PC-3 (cell line): ENCODE results near the gene C19orf81. TPM values are rescaled to one million over a fixed set of nuclear protein-coding genes. Genes with fewer than 3 reads are reported as not detected.

Source experiments
- ATAC-seq: fragments of 200-7000 bp; cut with Tn5 transposase; 2 replicates; pipeline ENCODE4 v1.9.1; 2020; ENCODE audit warnings: mild to moderate bottlenecking, moderate library complexity
- BruUV-seq: library from RNA; stranded (reverse); fragments of 400-500 nt; replicated peaks from 2 replicates; lab custom pipeline; 2021; lab: Mats Ljungman, UMichigan
- CTCF ChIA-PET: fragments of 300-600 bp; sonication (Branson Sonifier 250); formaldehyde crosslinking; loops from one replicate; lab custom pipeline; 2022; ENCODE audit warnings: antibody characterized with exemption; lab: Charles Lee
- POLR2A ChIA-PET: fragments of 300-600 bp; sonication (Branson Sonifier 250); formaldehyde crosslinking; loops from one replicate; lab custom pipeline; 2022; ENCODE audit warnings: antibody characterized with exemption; ENCODE audit not compliant: unreplicated experiment; lab: Charles Lee
- DNase-seq: peaks from one replicate; pipeline ENCODE4 v3.0.0-alpha.2; 2015
- H2AFZ ChIP-seq: fragments of 300-600 bp; sonication (generic); 2 replicates; pipeline ENCODE4 v1.6.0; 2016; ENCODE audit warnings: antibody characterized with exemption, low read length
- H3F3A ChIP-seq: fragments of 300-600 bp; sonication (generic); one replicate; pipeline ENCODE4 v1.6.0; 2017; ENCODE audit warnings: antibody characterized with exemption, low read length, control low read depth, mild to moderate bottlenecking; ENCODE audit not compliant: unreplicated experiment
- H3K27ac ChIP-seq: fragments of 300-600 bp; sonication (generic); 2 replicates; pipeline ENCODE4 v1.5.1; 2016; ENCODE audit warnings: mild to moderate bottlenecking, low read length
- H3K27me3 ChIP-seq: fragments of 300-600 bp; sonication (generic); 2 replicates; pipeline ENCODE4 v1.6.1; 2016; ENCODE audit warnings: low read length, mixed read lengths
- H3K36me3 ChIP-seq: fragments of 300-600 bp; sonication (generic); 2 replicates; pipeline ENCODE4 v1.6.1; 2016; ENCODE audit warnings: low read depth, mixed run types, low read length, mixed read lengths
- H3K4me1 ChIP-seq: fragments of 300-600 bp; sonication (generic); 2 replicates; pipeline ENCODE4 v1.5.1; 2016; ENCODE audit warnings: low read length; ENCODE audit not compliant: insufficient read depth
- H3K4me2 ChIP-seq: fragments of 300-600 bp; sonication (generic); 2 replicates; pipeline ENCODE4 v1.6.0; 2016; ENCODE audit warnings: low read length
- H3K4me3 ChIP-seq: fragments of 300-600 bp; sonication (generic); 2 replicates; pipeline ENCODE4 v1.5.1; 2016; ENCODE audit warnings: mild to moderate bottlenecking, low read length, mixed read lengths
- H3K79me2 ChIP-seq: fragments of 300-600 bp; sonication (generic); 2 replicates; pipeline ENCODE4 v1.6.1; 2017; ENCODE audit warnings: low read length, mixed read lengths
- H3K9ac ChIP-seq: fragments of 300-600 bp; sonication (generic); 2 replicates; pipeline ENCODE4 v1.6.0; 2016; ENCODE audit warnings: mild to moderate bottlenecking, low read length
- H3K9me2 ChIP-seq: fragments of 300-600 bp; sonication (generic); replicated peaks from 2 replicates; pipeline ENCODE4 v1.6.1; 2016; ENCODE audit warnings: mixed run types, low read length, mixed read lengths
- H3K9me3 ChIP-seq: fragments of 300-600 bp; sonication (generic); 2 replicates; pipeline ENCODE4 v1.6.1; 2016; ENCODE audit warnings: low read length, mixed read lengths
- H4K20me1 ChIP-seq: fragments of 300-600 bp; sonication (generic); 2 replicates; pipeline ENCODE4 v1.6.1; 2016; ENCODE audit warnings: low read length, mixed read lengths
- EZH2 ChIP-seq: fragments of 300-600 bp; sonication (generic); IDR thresholded peaks from one replicate; pipeline ENCODE4 v1.6.1; 2017; ENCODE audit warnings: antibody characterized with exemption, mild to moderate bottlenecking, low read length; ENCODE audit not compliant: unreplicated experiment
- EZH2phosphoT487 ChIP-seq: fragments of 300-600 bp; sonication (generic); IDR thresholded peaks from 2 replicates; pipeline ENCODE4 v1.6.1; 2018; ENCODE audit warnings: mild to moderate bottlenecking, antibody characterized with exemption, low read length, borderline replicate concordance
- intact Hi-C: fragments of 100-400 bp; cut with micrococcal nuclease; formaldehyde crosslinking; loops from 2 replicates; pipeline ENCODE4 v1.9.0; 2023
- total RNA-seq: library from RNA; depleted of rRNA; stranded (reverse); fragments of >200 nt; gene quantifications from 2 replicates; pipeline ENCODE4 v1.2.3, GENCODE V29; 2014
- TF ChIP-seq, protein P1 (sequence below): fragments of 300-600 bp; sonication (generic); conservative IDR thresholded peaks from 2 replicates; pipeline ENCODE4 v1.5.1; 2017; ENCODE audit warnings: antibody characterized with exemption, low read depth, mild to moderate bottlenecking, low read length

C19orf81 gene
- total RNA-seq, 1 experiment from 2014 or later: 5.7 TPM

DNA sequence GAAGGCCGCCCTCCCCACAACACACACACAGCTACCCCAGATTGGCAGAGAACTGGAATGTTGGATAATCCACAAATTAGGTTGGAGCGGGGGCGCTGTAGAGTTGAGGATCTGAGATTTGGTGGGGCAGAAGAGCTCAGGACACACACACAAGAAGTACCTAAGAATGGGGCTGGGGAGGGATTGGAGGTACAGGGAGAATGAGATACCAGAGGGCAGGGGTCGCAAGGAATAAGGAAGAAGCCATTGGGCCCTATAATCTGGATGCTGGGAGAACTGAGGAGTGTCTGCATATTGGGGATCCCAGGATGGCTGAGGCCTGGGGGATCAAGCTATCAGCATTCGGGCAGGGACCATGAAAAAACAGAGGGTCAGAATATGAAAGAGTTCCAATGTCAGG, 21.1 kb upstream of the C19orf81 start:
- Histone ChIP-seq H3K4me2 (no peak overlapping the region), H2AFZ (no peak overlapping the region), H4K20me1 (no peaks in the 10 kb centered on the region), H3F3A (no peaks in the 10 kb centered on the region), H3K79me2 (no peaks in the 10 kb centered on the region), H3K27me3 (no peaks in the 10 kb centered on the region; the same call in 1 of the 2 replicates), H3K36me3 (no peaks in the 10 kb centered on the region), H3K27ac (no peak overlapping the region), H3K9me2 (no peaks in the 10 kb centered on the region), H3K4me1 (no peaks in the 10 kb centered on the region), H3K9ac (no peak overlapping the region), H3K4me3 (no peak overlapping the region), H3K9me3 (no peaks in the 10 kb centered on the region)
- DNase-seq (no peak), ATAC-seq (no peak)
- intact Hi-C loops: no loop called here
- no peak for TF ChIP-seq EZH2
- no peak for TF ChIP-seq EZH2phosphoT487
- TF ChIP-seq, protein P1, sequence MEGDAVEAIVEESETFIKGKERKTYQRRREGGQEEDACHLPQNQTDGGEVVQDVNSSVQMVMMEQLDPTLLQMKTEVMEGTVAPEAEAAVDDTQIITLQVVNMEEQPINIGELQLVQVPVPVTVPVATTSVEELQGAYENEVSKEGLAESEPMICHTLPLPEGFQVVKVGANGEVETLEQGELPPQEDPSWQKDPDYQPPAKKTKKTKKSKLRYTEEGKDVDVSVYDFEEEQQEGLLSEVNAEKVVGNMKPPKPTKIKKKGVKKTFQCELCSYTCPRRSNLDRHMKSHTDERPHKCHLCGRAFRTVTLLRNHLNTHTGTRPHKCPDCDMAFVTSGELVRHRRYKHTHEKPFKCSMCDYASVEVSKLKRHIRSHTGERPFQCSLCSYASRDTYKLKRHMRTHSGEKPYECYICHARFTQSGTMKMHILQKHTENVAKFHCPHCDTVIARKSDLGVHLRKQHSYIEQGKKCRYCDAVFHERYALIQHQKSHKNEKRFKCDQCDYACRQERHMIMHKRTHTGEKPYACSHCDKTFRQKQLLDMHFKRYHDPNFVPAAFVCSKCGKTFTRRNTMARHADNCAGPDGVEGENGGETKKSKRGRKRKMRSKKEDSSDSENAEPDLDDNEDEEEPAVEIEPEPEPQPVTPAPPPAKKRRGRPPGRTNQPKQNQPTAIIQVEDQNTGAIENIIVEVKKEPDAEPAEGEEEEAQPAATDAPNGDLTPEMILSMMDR: peak; percentile 25; the same call in 1 of the 2 replicates
- ChIA-PET CTCF (no interaction called here), POLR2A (no interaction called here)
- BruUV-seq: no TSS peak

DNA sequence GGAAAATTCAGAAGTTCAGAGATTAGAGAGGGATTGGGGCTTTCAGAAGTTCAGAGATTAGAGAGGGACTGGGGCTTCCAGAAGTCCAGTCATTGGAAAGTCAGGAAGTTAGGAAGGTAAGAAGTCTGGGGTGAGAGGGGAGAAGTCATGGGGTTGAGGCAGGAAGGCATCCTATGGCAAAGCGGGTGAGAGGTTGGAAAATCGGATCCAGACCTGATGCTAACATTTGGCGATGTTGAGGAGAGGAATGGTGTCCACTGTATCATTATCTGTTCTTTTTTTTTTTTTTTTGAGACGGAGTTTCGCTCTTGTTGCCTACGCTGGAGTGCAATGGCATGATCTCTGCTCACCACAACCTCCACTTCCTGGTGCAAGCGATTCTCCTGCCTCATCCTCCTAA, 20.7 kb upstream of the C19orf81 start:
- DNase-seq (no peak), ATAC-seq (no peak)
- POLR2A ChIA-PET: no interaction called here
- Histone ChIP-seq H3K27ac (no peak overlapping the region), H3K4me3 (no peak overlapping the region), H4K20me1 (no peaks in the 10 kb centered on the region), H3K9me3 (0 out of 2 replicates have a peak, but pooled peaks cover 3% of the 10 kb centered on the region), H2AFZ (no peak overlapping the region), H3K9me2 (no peaks in the 10 kb centered on the region), H3K4me1 (no peaks in the 10 kb centered on the region), H3K9ac (no peak overlapping the region), H3K79me2 (no peaks in the 10 kb centered on the region), H3K27me3 (no peaks in the 10 kb centered on the region; the same call in 1 of the 2 replicates), H3F3A (no peaks in the 10 kb centered on the region), H3K36me3 (no peaks in the 10 kb centered on the region), H3K4me2 (no peak overlapping the region)
- CTCF ChIA-PET: no interaction called here
- no TSS peak for BruUV-seq
- intact Hi-C loops: no loop called here
- TF ChIP-seq EZH2phosphoT487 (no peak), EZH2 (no peak)
- TF ChIP-seq, protein P1: no peak

DNA sequence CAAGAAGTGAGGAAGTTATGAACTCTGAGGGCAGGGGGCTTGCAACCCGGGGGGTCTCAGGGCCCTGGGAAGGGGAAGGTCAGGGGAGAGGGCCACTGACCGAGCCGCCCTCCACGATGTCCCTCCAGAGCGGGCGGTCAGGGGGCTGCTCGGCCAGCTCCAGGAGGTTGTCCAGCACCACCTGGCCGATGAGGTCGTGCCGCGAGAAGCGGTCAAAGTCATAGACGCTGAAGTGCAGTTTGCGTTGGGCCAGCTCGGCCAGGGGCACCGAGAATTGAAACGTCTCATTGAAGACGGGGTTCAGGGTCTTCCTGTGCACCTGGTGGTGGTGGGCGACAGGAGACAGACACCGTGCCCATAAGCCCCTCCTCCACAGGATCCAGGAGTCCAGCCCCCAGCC, 20.1 kb upstream of the C19orf81 start:
- intact Hi-C loops: no loop called here
- CTCF ChIA-PET: no interaction called here
- H2AFZ ChIP-seq: no peak overlapping the region

More for the DNA sequence above, 20.1 kb upstream of the C19orf81 start:
- Histone ChIP-seq H3K27ac (no peak overlapping the region), H3K27me3 (no peaks in the 10 kb centered on the region; the same call in 1 of the 2 replicates), H3K9ac (no peak overlapping the region), H3K4me2 (no peak overlapping the region), H3K79me2 (no peaks in the 10 kb centered on the region), H3K4me1 (no peaks in the 10 kb centered on the region), H3K4me3 (no peak overlapping the region), H3K36me3 (no peaks in the 10 kb centered on the region), H4K20me1 (no peaks in the 10 kb centered on the region), H3K9me3 (peaks cover 10% of the 10 kb centered on the region; the same call in 1 of the 2 replicates), H3K9me2 (no peaks in the 10 kb centered on the region), H3F3A (no peaks in the 10 kb centered on the region)
- POLR2A ChIA-PET: no interaction called here
- DNase-seq: no peak
- no peak for TF ChIP-seq EZH2phosphoT487
- TF ChIP-seq, protein P1: no peak
- TF ChIP-seq EZH2: no peak
- no TSS peak for BruUV-seq
- ATAC-seq: no peak
